Subcutaneous preadipocyte (primary cell): ENCODE data around the gene GNGT1. TPM values are rescaled to one million over a fixed set of nuclear protein-coding genes. Genes with fewer than 3 reads are reported as not detected.

Experiments used
- small RNA-seq: library from RNA; depleted of rRNA; stranded (forward); fragments of <200 nt; gene quantifications from one replicate; pipeline ENCODE3, GENCODE V24; 2012
- total RNA-seq: library from RNA; depleted of rRNA; stranded (reverse); fragments of >200 nt; gene quantifications from 2 replicates; pipeline ENCODE4 v1.2.3, GENCODE V29; 2012

Gene GNGT1
- not detected in 2 replicates for total RNA-seq

DNA sequence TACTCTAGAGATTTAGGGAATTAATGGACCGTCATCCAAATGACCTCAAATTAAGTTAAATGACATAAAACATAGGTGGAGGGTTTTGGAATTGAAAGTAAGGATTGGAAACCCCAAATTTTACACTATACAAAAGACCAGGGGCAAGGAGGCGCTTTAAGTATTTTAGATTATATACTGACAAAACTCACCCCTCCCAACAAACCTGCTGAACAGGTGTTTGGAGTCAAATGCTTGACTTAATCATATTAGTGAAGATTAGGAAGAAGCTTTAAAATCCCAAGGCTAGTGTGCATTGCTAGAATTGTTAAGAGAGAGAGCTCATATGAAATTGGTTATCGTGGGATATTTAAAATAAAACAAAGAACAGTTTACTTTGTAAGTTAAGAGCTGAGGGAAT is at the start of gene GNGT1:
Gene GNGT1 (plus strand): TSS at position 301 of the 400 bp plus-strand sequence. CDS start 180 bp downstream, outside the sequence.

GRCh38 chr7:93890464-93891068 is 15.8 kb upstream of the GNGT1 start, which contains the start of gene TFPI2:
Gene TFPI2 (minus strand): TSS chr7:93890753. CDS start chr7:93890678, 75 bp downstream.

GRCh38 chr7:93921607-93922566 is 15.5 kb downstream of the GNGT1 start, which contains the start of gene GNG11:
Gene GNG11 (plus strand): TSS chr7:93921735. CDS start chr7:93922138, 403 bp downstream.

Small RNAs within 50 kb of the gene (small RNA-seq; reads per million reads assigned to genes)
- gene AC002076.2, result not detected

Other genes starting within 250 kb of the GNGT1 start
- 53.3 and 369 TPM in 2 replicates for gene TFPI2, start 15.8 kb upstream of the GNGT1 start, total RNA-seq
- 49.2 and 74.1 TPM in 2 replicates for gene GNG11, start 15.2 kb downstream of the GNGT1 start, total RNA-seq
- gene BET1, start 97.8 kb downstream of the GNGT1 start, total RNA-seq, result 18.7 and 25.2 TPM in 2 replicates